Parathyroid adenoma (tissue), 2 donors: ENCODE measurements around the gene ZDHHC24.

Experiments used
- H2AFZ ChIP-seq: fragments of 300-600 bp; sonication (generic); one replicate; pipeline ENCODE4 v1.7.0; 2017; ENCODE audit warnings: antibody characterized with exemption, mild to moderate bottlenecking
- H3K27ac ChIP-seq: fragments of 300-600 bp; sonication (generic); one replicate; pipeline ENCODE4 v1.7.0; 2017
- H3K27me3 ChIP-seq: fragments of 300-600 bp; sonication (generic); one replicate; pipeline ENCODE4 v1.7.0; 2017; ENCODE audit warnings: low read length; ENCODE audit not compliant: control insufficient read depth, insufficient read depth
- H3K36me3 ChIP-seq: fragments of 300-600 bp; sonication (generic); one replicate; pipeline ENCODE4 v1.7.0; 2017; ENCODE audit warnings: low read length; ENCODE audit not compliant: control insufficient read depth, insufficient read depth
- H3K4me1 ChIP-seq: fragments of 300-600 bp; sonication (generic); one replicate; pipeline ENCODE4 v1.7.0; 2017; ENCODE audit warnings: control low read depth
- H3K4me2 ChIP-seq: fragments of 300-600 bp; sonication (generic); one replicate; pipeline ENCODE4 v1.7.0; 2017; ENCODE audit warnings: low read length
- H3K4me3 ChIP-seq: fragments of 300-600 bp; sonication (generic); one replicate; pipeline ENCODE4 v1.7.0; 2017; ENCODE audit warnings: low read depth, low read length
- H3K79me2 ChIP-seq: fragments of 300-600 bp; sonication (generic); one replicate; pipeline ENCODE4 v1.7.0; 2017; ENCODE audit warnings: control low read depth
- H3K9ac ChIP-seq: fragments of 300-600 bp; sonication (generic); one replicate; pipeline ENCODE4 v1.7.0; 2017; ENCODE audit warnings: mild to moderate bottlenecking
- H3K9me3 ChIP-seq: fragments of 300-600 bp; sonication (generic); one replicate; pipeline ENCODE4 v1.7.0; 2017; ENCODE audit warnings: low read length; ENCODE audit not compliant: control insufficient read depth
- TF ChIP-seq, protein P1 (sequence below): fragments of 300-600 bp; sonication (generic); IDR thresholded peaks from one replicate; pipeline ENCODE4 v1.7.0; 2017; ENCODE audit warnings: antibody characterized with exemption, mild to moderate bottlenecking
- donor health status: primary hyperparathyroidism.

ZDHHC24 gene

DNA sequence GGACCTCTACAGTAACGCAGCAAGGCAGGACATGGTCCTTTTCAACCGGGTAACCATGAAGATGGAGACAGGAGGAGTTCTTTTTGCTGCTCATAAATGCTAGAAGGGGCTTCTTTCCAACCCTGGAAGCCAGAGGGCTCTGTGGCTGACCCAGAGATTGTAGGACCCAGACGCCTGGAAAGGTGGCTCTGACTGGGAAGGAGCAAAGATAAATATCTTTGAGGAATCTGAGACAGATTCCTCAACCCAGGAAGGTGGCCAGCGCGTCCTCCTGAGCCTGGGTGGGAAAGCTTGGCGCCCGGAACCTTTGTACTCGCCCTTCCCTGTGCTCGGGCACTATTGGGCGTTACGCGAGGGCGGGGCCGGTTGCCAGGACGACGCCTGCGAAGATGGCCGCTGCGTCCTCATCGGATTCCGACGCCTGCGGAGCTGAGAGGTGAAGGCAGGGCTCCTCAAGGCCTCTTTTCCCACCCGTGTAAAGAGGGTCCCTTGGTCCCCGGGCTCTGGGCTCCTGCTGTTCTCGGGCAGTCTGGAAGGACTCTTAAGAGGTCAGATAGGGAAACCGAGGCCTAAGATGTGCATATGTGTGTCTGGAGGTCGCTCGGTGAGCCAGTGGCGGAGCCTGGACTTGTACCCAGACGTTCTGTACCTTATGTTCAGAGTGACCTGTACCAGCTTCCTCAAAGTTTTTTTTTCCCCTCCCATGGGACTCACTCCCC lies 35.4 kb downstream of the ZDHHC24 start, which contains the start of gene BBS1:
Gene BBS1, plus strand, starts transcription at position 365 of the 719 bp plus-strand sequence. Its CDS starts 25 bp downstream, at position 390.
- Histone ChIP-seq H3K9ac (no peak within 1 kb of the TSS), H3K4me2 (peak within 1 kb of the TSS; percentile 70), H3K4me1 (no peaks in the 10 kb centered on the region), H3K9me3 (no peaks in the 10 kb centered on the region), H2AFZ (peak within 1 kb of the TSS; percentile 92), H3K4me3 (peak within 1 kb of the TSS; percentile 87), H3K27me3 (no peaks in the 10 kb centered on the region), H3K27ac (peak within 1 kb of the TSS; percentile 47), H3K36me3 (no peaks in the 10 kb centered on the region), H3K79me2 (peaks cover 9% of the 10 kb centered on the region)
- TF ChIP-seq, protein P1, sequence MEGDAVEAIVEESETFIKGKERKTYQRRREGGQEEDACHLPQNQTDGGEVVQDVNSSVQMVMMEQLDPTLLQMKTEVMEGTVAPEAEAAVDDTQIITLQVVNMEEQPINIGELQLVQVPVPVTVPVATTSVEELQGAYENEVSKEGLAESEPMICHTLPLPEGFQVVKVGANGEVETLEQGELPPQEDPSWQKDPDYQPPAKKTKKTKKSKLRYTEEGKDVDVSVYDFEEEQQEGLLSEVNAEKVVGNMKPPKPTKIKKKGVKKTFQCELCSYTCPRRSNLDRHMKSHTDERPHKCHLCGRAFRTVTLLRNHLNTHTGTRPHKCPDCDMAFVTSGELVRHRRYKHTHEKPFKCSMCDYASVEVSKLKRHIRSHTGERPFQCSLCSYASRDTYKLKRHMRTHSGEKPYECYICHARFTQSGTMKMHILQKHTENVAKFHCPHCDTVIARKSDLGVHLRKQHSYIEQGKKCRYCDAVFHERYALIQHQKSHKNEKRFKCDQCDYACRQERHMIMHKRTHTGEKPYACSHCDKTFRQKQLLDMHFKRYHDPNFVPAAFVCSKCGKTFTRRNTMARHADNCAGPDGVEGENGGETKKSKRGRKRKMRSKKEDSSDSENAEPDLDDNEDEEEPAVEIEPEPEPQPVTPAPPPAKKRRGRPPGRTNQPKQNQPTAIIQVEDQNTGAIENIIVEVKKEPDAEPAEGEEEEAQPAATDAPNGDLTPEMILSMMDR: no peak

DNA sequence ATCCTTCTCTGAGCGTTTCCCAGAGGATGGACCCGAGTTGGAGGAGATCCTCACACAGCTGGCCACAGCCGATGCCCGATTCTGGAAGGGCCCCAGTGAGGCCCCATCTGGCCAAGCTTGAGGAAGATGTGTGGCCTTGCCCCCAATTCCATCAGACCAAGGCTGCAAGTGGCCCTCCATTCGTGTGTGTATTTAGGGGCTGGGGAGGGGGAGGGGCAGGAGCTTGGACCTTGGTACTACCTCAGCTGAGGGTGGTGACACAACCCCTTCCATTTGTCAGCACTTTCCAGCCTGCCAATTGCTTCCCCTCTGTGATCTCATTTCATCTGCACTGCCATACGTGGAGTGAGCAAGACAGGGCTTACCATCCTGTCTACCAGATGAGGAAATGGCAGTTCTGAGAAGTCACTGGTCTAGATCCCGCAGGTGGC lies 36.7 kb downstream of the ZDHHC24 start:
- H3K9me3 ChIP-seq: no peaks in the 10 kb centered on the region
- TF ChIP-seq, protein P1: no peak
- no peak overlapping the region for H2AFZ ChIP-seq
- no peaks in the 10 kb centered on the region for H3K36me3 ChIP-seq
- no peak overlapping the region for H3K9ac ChIP-seq
- H3K4me3 ChIP-seq: no peak overlapping the region
- H3K27me3 ChIP-seq: no peaks in the 10 kb centered on the region
- no peak overlapping the region for H3K27ac ChIP-seq
- no peaks in the 10 kb centered on the region for H3K4me1 ChIP-seq
- H3K79me2 ChIP-seq: peaks cover 9% of the 10 kb centered on the region
- H3K4me2 ChIP-seq: no peak overlapping the region

DNA sequence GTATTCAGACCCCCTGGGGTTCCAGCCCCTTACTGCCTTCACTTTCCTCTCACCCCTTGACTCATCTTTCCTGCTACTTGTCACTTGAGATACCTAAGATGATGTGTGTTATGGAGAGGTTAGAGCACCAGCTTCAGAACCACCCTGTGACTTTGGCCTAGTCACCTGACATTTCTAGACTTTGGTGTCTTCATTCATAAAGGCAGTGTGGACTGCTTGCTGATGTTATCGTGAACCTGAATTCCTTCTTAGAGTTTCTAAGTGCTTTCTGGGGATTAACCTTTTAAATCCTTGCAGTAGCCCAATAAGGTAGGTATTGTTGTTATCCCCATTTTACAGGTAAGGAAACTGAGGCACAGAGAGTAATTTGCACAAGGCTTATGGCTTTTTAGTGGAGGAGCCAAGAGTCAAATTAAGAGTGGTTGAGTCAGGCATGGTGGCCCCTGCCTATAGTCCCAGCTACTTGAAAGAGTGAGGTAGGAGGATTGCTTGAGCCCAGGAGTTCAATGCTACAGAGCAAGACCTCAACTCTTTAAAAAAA lies 40.5 kb downstream of the ZDHHC24 start:
- Histone ChIP-seq H3K9me3 (no peaks in the 10 kb centered on the region), H3K4me2 (no peak overlapping the region), H2AFZ (no peak overlapping the region), H3K27ac (no peak overlapping the region), H3K36me3 (no peaks in the 10 kb centered on the region), H3K79me2 (peaks cover 3% of the 10 kb centered on the region), H3K4me3 (no peak overlapping the region), H3K27me3 (no peaks in the 10 kb centered on the region), H3K9ac (no peak overlapping the region), H3K4me1 (no peaks in the 10 kb centered on the region)
- TF ChIP-seq, protein P1: no peak

DNA sequence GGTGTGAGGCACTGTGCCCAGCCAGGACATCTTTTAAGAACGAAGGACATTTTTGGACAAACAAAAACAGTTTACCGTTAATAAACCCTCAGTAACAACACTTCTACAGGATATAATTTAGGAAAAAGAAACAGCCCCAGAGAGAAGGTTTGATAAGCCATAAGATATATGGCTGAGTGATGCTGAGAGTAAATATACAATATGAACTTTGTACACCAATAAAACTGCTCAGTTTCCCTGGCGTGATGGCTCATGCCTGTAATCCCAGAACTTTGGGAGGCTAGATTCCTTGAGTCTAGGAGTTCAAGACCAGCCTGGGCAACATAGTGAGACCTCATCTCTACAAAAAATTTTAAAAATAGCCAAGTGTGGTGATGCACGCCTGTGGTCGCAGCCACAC lies 47.3 kb downstream of the ZDHHC24 start:
- no peak overlapping the region for H3K27ac ChIP-seq
- H3K27me3 ChIP-seq: no peaks in the 10 kb centered on the region
- H3K4me2 ChIP-seq: no peak overlapping the region
- no peak overlapping the region for H2AFZ ChIP-seq
- H3K36me3 ChIP-seq: no peaks in the 10 kb centered on the region
- no peaks in the 10 kb centered on the region for H3K4me1 ChIP-seq
- no peak overlapping the region for H3K9ac ChIP-seq
- H3K79me2 ChIP-seq: no peaks in the 10 kb centered on the region
- H3K9me3 ChIP-seq: no peaks in the 10 kb centered on the region
- no peak overlapping the region for H3K4me3 ChIP-seq
- TF ChIP-seq, protein P1: no peak

DNA sequence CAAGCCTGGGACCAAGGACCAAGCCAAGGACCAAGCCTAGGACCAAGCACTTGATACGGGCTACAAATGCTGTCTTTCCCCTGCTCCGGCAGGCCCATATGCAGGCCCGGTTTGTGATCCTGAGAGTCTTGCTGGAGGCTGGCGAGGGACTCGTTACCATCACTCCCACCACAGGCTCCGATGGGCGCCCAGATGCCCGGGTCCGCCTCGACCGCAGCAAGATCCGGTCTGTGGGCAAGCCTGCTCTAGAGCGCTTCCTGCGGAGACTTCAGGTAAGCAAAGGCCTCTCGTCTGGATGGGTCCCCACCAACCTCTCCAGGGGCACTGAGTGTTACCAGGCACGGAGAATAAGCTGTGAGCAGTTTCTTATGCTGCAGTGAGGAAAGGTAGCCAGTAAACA lies 48.6 kb downstream of the ZDHHC24 start:
- H3K4me2 ChIP-seq: no peak overlapping the region
- no peaks in the 10 kb centered on the region for H3K9me3 ChIP-seq
- H3K36me3 ChIP-seq: no peaks in the 10 kb centered on the region
- H3K4me1 ChIP-seq: no peaks in the 10 kb centered on the region
- no peak overlapping the region for H3K4me3 ChIP-seq
- H3K27me3 ChIP-seq: no peaks in the 10 kb centered on the region
- no peaks in the 10 kb centered on the region for H3K79me2 ChIP-seq
- H2AFZ ChIP-seq: no peak overlapping the region
- H3K27ac ChIP-seq: no peak overlapping the region
- H3K9ac ChIP-seq: no peak overlapping the region
- TF ChIP-seq, protein P1: no peak
